DMS114 treated with DMSO at 0.1 percent for 48 hours (cell line): ENCODE results near the gene LHX8.
A peak's percentile ranks its signal among the peaks of the same experiment; 100 is the strongest.
"Not testable (repeated sequence)": the region's sequence is repeated elsewhere in the genome, so short reads cannot be mapped to it uniquely, and the experiment has no call there.

Source experiments
- DNase-seq: peaks from one replicate; lab custom pipeline; 2025; ENCODE audit not compliant: unreplicated experiment; lab: John Stamatoyannopoulos, UW

The LHX8 gene

GRCh38 chr1:75132812-75133619, 1.2 kb upstream of the LHX8 start:
- DNase-seq, result no peak

GRCh38 chr1:75134647-75135572, 722 bp downstream of the LHX8 start:
- peak; percentile 14 for DNase-seq

GRCh38 chr1:75135573-75136194, 1.5 kb downstream of the LHX8 start:
- peak; percentile 26 for DNase-seq

- DNase-seq, result no peak
Measured at GRCh38 chr1:75136195-75136815, 2.1 kb downstream of the LHX8 start.

- no peak for DNase-seq
Measured at GRCh38 chr1:75136921-75137641, 2.9 kb downstream of the LHX8 start.

GRCh38 chr1:75152092-75152491, 17.9 kb downstream of the LHX8 start:
- no peak for DNase-seq

- no peak for DNase-seq
Measured at GRCh38 chr1:75159154-75159553, 25.0 kb downstream of the LHX8 start.

GRCh38 chr1:75165264-75165663, 31.1 kb downstream of the LHX8 start:
- DNase-seq, result no peak

- no peak for DNase-seq
Measured at GRCh38 chr1:75166821-75167220, 32.6 kb downstream of the LHX8 start.

- no peak for DNase-seq
Measured at GRCh38 chr1:75170011-75170410, 35.8 kb downstream of the LHX8 start.

GRCh38 chr1:75170981-75171380, 36.8 kb downstream of the LHX8 start:
- DNase-seq, result no peak

GRCh38 chr1:75171876-75172275, 37.7 kb downstream of the LHX8 start:
- DNase-seq, result no peak

- DNase-seq, result no peak
Measured at GRCh38 chr1:75172556-75172955, 38.4 kb downstream of the LHX8 start.

- no peak for DNase-seq
Measured at GRCh38 chr1:75174031-75174760, 40.0 kb downstream of the LHX8 start.

GRCh38 chr1:75181214-75181955, 47.2 kb downstream of the LHX8 start:
- not testable (repeated sequence) for DNase-seq

GRCh38 chr1:75188892-75189291, 54.7 kb downstream of the LHX8 start:
- DNase-seq, result no peak

- no peak for DNase-seq
Measured at GRCh38 chr1:75198163-75198562, 64.0 kb downstream of the LHX8 start.

- no peak for DNase-seq
Measured at GRCh38 chr1:75198761-75199160, 64.6 kb downstream of the LHX8 start.

GRCh38 chr1:75202751-75203150, 68.6 kb downstream of the LHX8 start:
- DNase-seq, result no peak
